GM18867 (cell line): ENCODE data around the gene TMEM260.

ENCODE experiments used
- ATAC-seq: cut with Tn5 transposase; IDR thresholded peaks from one replicate; pipeline ENCODE4 v1.9.1; 2021; ENCODE audit warnings: mild to moderate bottlenecking, moderate library complexity; ENCODE audit not compliant: unreplicated experiment

Gene TMEM260

DNA sequence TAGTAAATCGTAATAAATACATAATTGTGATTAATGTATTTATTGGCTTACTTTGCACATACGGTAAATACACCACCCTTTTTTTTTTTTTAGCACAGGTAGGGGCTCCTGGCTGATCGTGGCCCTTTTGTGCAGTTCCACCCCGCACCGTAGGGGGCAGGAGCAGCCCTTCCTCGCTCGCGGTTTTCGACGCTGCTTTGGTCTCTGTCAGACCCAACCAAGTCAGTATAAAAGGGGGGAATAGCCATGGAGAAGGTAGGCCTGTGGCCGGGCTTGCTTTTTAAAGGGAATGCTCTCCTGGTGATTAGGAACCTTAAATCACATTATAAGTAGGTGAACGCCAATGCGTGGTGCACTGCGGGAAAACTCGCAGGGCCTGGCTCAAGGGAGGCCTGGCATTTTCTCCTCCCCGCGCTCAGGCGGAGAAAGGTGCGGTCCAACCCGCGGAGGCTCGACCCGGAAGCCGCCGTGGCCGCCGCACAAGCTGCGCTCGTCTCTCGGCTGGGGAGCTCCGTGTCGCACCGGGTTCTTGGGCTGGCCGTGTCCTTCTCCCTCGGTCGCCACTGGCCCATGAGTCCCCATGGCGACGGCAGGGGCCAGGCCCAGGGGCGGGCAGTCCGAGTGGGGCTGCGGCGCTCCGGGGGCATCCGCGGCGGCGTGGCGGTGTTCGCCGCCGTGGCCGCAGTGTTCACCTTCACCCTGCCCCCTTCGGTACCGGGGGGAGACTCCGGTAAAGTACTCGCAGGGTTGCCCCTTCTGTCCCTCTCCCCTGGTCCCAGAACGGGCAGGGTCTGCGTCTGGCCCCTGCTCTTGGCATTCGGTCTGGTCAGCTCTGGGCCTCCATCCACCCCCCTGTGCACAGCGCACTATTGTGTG lies at the start of gene TMEM260:
Gene TMEM260, plus strand, starts transcription at position 454 of the 876 bp plus-strand sequence. Its CDS starts 117 bp downstream, at position 571.
- peak; percentile 90 for ATAC-seq

- ATAC-seq: no peak
These were observed 47.1 kb upstream of the TMEM260 start for GRCh38 chr14:56532546-56532945.

DNA sequence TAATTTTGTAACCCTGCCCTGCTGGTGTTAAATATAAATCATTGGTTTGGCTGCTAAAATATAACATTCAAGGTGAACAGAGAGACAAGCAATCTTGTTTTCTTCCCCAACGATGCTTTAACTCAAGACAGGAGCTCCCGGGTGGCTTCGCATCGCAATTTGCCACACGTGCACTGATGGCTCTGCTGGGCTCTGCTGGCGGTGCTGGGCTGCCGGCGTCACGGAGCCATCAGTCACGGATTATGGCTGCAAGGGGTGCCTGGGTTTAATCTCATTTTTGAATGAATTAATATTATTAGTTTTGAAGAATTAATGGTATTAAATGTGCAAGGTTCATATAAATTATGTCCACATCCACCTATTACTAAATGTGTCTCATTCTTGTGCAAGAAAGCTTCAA lies 44.9 kb upstream of the TMEM260 start:
- ATAC-seq: no peak

DNA sequence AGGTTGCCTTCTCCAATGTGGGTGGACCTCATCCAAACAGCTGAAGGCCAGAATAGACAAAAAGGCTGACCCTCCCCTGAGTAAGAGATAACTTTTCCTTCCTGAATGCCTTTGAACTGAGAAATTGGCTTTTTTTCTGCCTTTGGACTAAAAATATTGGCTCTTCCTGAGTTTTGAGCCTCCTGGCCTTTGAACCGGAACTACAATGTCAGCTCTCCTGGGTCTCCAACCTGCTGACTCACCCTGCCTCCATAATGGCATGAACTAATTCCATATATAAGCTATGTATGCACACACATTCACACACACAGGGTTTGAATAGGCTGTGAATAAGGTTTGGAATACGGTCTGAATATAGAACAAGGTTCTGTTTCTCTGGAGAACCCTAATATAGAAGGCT lies 39.7 kb upstream of the TMEM260 start:
- no peak for ATAC-seq

GRCh38 chr14:56543436-56543835 lies 36.2 kb upstream of the TMEM260 start:
- no peak for ATAC-seq

DNA sequence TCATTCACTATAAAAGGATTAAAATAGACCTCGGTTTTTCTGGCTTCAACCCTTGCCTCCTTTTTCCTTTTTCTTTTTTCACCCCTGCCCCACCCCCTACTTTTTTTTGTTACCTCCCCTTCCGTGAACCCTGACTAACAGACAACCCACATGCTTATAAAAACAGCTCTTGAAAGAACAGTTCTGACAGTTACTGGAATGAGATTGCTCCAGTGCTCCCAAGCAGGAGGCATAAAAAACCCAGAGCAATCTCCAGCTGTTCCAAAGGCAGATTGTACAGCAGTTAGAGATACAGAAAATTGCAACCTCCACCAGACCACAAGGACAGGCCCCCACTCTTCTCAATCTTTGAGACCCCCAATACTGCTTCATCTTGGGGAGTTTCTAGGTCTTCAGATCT lies 29.9 kb upstream of the TMEM260 start:
- no peak for ATAC-seq

DNA sequence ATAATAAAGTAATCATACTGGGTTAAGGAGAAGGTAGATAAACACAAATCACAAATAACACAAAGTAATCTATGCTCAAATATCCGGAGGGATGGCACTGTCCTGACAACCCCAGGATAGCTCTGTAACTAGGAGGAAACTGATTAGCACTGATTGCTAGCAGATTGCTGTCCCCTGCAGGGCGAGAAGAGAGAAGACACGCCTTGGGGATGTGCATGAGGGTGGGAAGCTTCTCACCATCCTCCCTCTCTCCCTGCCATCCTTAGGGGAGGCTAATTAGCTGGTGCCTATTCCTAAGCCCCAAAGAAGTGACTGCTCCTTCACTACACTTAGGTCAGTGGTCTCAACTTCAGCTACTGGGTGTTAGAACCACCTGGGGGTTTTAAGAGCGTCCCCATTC lies 27.0 kb upstream of the TMEM260 start:
- no peak for ATAC-seq

- ATAC-seq: no peak
These were observed 25.3 kb upstream of the TMEM260 start for GRCh38 chr14:56554301-56554700.

- ATAC-seq: no peak
These were observed 23.6 kb upstream of the TMEM260 start for GRCh38 chr14:56555921-56556570.

- ATAC-seq: no peak
These were observed 20.4 kb upstream of the TMEM260 start for GRCh38 chr14:56559182-56559581.

GRCh38 chr14:56561606-56562005 lies 18.0 kb upstream of the TMEM260 start:
- ATAC-seq: no peak

DNA sequence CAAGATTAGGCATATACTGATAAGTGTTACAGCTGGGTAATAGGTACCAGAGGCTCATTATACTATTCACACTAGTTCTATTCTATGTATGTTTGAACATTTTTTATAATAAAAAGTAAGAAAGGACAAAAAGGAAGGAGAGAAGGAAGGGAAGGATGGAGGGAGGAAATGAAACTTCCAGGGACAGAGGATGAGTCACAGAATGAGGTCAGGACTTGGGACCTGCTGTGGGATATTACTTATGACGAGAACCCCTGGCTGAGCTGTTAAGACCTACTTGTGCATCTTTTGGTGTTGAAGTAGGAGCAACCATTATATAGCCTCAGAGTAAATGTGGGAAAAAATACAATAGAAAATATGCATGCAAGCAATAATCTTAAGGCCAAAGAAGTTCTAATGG lies 16.7 kb upstream of the TMEM260 start:
- no peak for ATAC-seq

- ATAC-seq: no peak
These were observed 10.4 kb upstream of the TMEM260 start for GRCh38 chr14:56569174-56569573.

- no peak for ATAC-seq
These were observed 9.3 kb upstream of the TMEM260 start for GRCh38 chr14:56570295-56570694.

DNA sequence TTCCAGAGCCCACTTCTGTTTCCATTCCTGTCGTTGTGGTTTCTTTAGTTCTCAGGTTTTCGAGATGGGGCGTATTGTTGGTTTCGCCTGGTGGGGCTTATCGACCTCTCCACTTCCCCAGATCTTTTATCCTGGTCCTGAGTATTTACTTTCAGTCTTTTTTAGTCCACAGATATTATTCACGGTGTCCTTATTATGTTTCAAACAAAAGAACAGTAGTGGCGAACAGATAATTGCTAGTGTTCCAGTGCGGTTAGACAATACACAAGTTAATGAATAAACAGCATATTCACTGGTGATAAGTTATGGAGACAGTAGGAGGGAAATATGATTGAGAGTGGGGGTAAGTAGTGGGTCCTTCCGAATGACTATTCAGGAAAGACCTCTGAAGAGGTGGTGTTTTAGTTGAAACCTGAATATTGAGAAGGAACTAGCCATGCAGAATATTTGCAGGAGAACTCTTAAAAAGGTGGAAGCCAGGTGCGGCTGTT lies 668 bp downstream of the TMEM260 start:
- ATAC-seq: no peak

DNA sequence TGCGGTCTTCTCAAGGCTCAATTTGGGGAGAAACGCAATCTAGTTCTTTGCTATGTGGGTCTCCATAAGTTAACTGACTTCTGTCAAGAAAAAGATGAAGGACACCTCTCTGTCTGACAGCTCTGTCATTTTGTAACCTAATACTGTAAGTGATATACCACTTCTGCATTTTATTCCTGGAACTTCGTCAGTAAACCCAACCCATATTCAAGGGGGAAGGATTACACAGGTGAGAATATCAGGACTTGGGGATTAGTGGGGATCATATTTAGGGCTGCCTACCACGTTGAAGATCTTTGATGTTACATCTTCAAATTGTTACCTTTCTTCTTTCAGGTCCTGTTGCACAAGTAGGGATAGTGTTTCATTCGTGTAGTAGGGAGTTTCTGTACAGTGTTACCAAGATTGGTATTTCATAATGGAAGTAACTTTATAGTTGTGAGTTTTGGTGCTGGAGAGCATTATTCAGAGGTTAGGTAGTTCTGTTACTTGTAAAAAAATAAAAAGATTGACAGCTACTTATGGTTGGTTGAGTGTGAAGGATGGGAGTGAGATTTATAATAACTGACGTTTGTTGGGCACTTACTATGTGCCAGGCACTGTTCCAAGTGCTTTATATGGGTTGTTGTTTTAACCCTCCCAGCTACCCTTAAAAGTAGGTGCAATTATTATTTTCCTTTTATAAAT lies 1.6 kb downstream of the TMEM260 start:
- no peak for ATAC-seq

DNA sequence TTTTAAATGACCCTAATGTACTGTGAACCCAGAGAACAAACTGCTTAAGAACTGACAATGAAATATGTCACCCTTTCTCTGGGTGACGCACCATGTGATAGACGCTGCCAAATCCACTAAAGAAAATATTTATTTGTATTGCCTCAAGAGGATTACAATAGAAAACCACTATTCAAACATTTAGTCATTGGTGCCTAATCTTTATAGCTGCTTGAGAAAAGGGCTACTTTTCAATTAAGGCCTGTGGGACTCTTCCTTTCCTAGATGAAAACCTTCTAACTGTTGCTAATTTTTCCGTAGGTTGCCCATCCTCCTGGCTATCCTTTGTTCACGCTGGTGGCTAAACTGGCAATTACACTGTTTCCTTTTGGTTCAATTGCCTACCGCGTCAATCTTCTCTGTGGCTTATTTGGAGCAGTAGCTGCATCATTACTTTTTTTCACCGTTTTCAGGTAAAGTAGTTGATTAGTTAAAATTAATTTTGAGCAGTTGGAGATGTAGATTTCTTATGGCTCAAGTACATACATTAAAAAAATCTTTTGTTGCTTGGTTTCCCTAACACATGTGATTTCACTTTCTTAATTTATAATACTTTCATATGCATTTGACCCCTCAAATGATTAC lies 6.0 kb downstream of the TMEM260 start:
- ATAC-seq: no peak

- ATAC-seq: no peak
These were observed 8.1 kb downstream of the TMEM260 start for GRCh38 chr14:56587701-56588100.

DNA sequence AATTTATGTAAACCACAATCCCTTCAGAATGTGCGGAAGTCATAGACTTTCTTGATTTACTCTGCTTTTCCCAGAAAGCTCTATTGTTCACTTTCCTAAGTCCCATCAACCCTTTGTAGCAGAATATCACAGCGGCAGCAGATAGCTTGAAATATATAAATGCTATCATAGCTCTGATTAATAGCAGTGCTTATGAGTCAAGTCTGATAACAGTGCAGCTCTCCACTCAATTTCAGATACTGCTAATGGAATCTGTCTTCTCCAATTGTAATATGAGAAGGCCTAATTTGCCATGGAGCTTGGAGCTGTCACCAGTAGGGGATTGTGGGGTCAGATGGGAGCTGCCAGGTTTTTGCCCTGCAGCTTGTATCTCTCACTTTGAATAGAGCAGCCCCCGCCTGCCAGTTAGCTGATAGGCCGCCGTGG lies 10.9 kb downstream of the TMEM260 start:
- ATAC-seq: no peak

DNA sequence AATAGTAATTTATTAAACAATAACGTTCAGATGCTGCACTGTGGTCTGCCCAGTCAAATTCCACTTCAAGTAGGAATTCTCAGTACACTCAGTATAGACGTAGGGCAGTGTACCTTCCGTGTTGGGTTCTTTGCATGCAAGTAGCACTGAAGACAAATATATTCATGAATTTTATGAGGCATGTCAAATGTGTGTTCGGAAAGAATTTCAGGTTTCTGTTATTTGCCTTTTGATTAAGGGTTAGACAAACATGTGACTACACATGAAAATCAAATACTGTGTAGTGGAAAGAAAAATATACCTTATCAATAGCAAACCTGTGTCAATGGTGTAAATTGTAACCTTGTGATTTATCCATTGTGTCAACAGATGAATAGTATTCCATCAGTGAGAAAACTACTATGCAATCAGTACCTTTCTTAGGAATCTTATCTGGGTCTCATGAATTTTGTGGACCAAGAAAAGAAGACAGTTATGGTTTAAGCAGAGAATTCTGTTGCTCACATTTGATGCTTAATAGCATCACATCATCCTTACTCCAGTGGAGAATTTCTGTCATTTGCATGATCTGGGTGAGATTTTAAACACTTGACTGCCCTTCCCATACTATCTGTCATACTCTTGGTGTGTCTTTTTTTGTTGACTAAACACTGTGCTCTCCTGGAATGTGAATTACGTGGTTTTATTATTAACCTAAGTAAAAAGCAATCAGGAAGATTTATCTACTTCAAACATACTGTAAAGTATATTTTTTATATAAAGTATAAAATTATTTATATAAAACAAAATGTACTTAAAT lies 13.3 kb downstream of the TMEM260 start:
- ATAC-seq: no peak
